SK-N-SH (cell line): ENCODE measurements around the gene SNRNP200. TPM values are rescaled to one million over a fixed set of nuclear protein-coding genes. Genes with fewer than 3 reads are reported as not detected.

Source experiments
- CTCF ChIA-PET: fragments of 300-600, 350-600 bp; formaldehyde crosslinking; extraction: SDS; loops from one replicate; lab custom pipeline; 2021; lab: Yijun Ruan, JAX
- POLR2A ChIA-PET: fragments of 350-600 bp; sonication (Branson Sonifier 250); formaldehyde crosslinking; extraction: SDS; loops from one replicate; lab custom pipeline; 2020; ENCODE audit warnings: antibody characterized with exemption, inconsistent platforms; lab: Yijun Ruan, JAX
- DNase-seq: peaks from one replicate; pipeline ENCODE4 v3.0.0; 2012
- H2AFZ ChIP-seq: fragments of 200-600 bp; sonication (generic); 2 replicates; pipeline ENCODE4 v1.8.1; 2016; ENCODE audit warnings: antibody characterized with exemption, mild to moderate bottlenecking, low read depth
- H3F3A ChIP-seq: fragments of 200-600 bp; sonication (generic); replicated peaks from 2 replicates; pipeline ENCODE3; 2016; ENCODE audit warnings: antibody characterized with exemption, mild to moderate bottlenecking; ENCODE audit not compliant: insufficient read depth
- H3K27ac ChIP-seq, 2 experiments: fragments of 200-500 bp in 1 of 2; fragments of 200-600 bp in 1 of 2; sonication (Bioruptor generic) in 1 of 2; sonication (generic), shearing (Covaris generic) in 1 of 2; 2 replicates each; pipeline versions ENCODE4 v1.5.1 to v1.6.1; 2014 to 2016; ENCODE audit warnings: low read depth in 2 of 2, inconsistent platforms in 1 of 2, low read length in 1 of 2, mild to moderate bottlenecking in 1 of 2, mixed read lengths in 1 of 2
- H3K27me3 ChIP-seq: fragments of 200-600 bp; sonication (generic), shearing (Covaris generic); 2 replicates; pipeline ENCODE4 v1.6.1; 2016; ENCODE audit warnings: mixed run types; ENCODE audit not compliant: insufficient read depth
- H3K36me3 ChIP-seq, 2 experiments: fragments of 200-500 bp in 1 of 2; fragments of 200-600 bp in 1 of 2; sonication (Bioruptor generic) in 1 of 2; sonication (generic) in 1 of 2; replicated peaks in 1 of 2; 2 replicates each; pipeline versions ENCODE3 to v1.5.1; 2014 to 2016; ENCODE audit warnings: low read length in 1 of 2, mild to moderate bottlenecking in 1 of 2; ENCODE audit not compliant: insufficient read depth in 2 of 2, control insufficient read depth in 1 of 2
- H3K4me1 ChIP-seq, 2 experiments: fragments of 200-500 bp in 1 of 2; fragments of 200-600 bp in 1 of 2; sonication (Bioruptor generic) in 1 of 2; sonication (generic), shearing (Covaris generic) in 1 of 2; 2 replicates each; pipeline versions ENCODE4 v1.5.1 to v1.6.1; 2014 to 2016; ENCODE audit warnings: low read depth in 1 of 2, low read length in 1 of 2, mixed run types in 1 of 2; ENCODE audit not compliant: insufficient read depth in 2 of 2, control insufficient read depth in 1 of 2
- H3K4me2 ChIP-seq: fragments of 200-600 bp; sonication (generic), shearing (Covaris generic); 2 replicates; pipeline ENCODE4 v1.6.1; 2017; ENCODE audit warnings: mixed run types
- H3K4me3 ChIP-seq, 2 experiments: fragments of 200-500 bp in 1 of 2; fragments of 200-600 bp in 1 of 2; sonication (Bioruptor generic) in 1 of 2; sonication (generic), shearing (Covaris generic) in 1 of 2; 2 replicates each; pipeline versions ENCODE4 v1.5.1 to v1.8.1; 2014 to 2016; ENCODE audit warnings: low read depth in 2 of 2, inconsistent platforms in 1 of 2, low read length in 1 of 2, mild to moderate bottlenecking in 1 of 2, mixed read lengths in 1 of 2, moderate library complexity in 1 of 2
- H3K79me2 ChIP-seq: fragments of 200-600 bp; sonication (generic); 2 replicates; pipeline ENCODE4 v1.8.1; 2017; ENCODE audit warnings: mild to moderate bottlenecking; ENCODE audit not compliant: insufficient read depth
- H3K9ac ChIP-seq: fragments of 200-600 bp; sonication (generic); 2 replicates; pipeline ENCODE4 v1.6.1; 2017; ENCODE audit warnings: mixed run types
- H3K9me2 ChIP-seq: fragments of 200-600 bp; sonication (generic); 2 replicates; pipeline ENCODE4 v1.6.1; 2017; ENCODE audit warnings: mixed run types
- H3K9me3 ChIP-seq: fragments of 200-600 bp; sonication (generic); 2 replicates; pipeline ENCODE4 v1.6.1; 2017; ENCODE audit warnings: mixed run types, mild to moderate bottlenecking, moderate library complexity
- H4K20me1 ChIP-seq: fragments of 200-600 bp; sonication (generic); 2 replicates; pipeline ENCODE4 v1.6.1; 2017; ENCODE audit warnings: mild to moderate bottlenecking, mixed run types; ENCODE audit not compliant: insufficient read depth
- CHD2 ChIP-seq: fragments of 150-350 bp; IDR thresholded peaks from 2 replicates; pipeline ENCODE4 v1.6.1; 2018; ENCODE audit warnings: low read length; ENCODE audit not compliant: partially characterized antibody
- ELF1 ChIP-seq: IDR thresholded peaks from 2 replicates; pipeline ENCODE4 v1.4.0; 2012
- EP300 ChIP-seq, 2 experiments: IDR thresholded peaks; 2 replicates each; pipeline versions ENCODE4 v1.4.0 to v1.6.1; 2012; ENCODE audit warnings: borderline replicate concordance in 1 of 2, low read depth in 1 of 2, low read length in 1 of 2
- EZH2phosphoT487 ChIP-seq: fragments of 200-600 bp; sonication (generic); IDR thresholded peaks from 2 replicates; pipeline ENCODE4 v1.6.1; 2017; ENCODE audit warnings: low read depth, mixed run types, mild to moderate bottlenecking, antibody characterized with exemption, moderate library complexity, borderline replicate concordance
- FOSL2 ChIP-seq: IDR thresholded peaks from 2 replicates; pipeline ENCODE4 v1.4.0; 2012; ENCODE audit warnings: low read depth, mild to moderate bottlenecking, moderate library complexity, borderline replicate concordance
- FOXJ3 ChIP-seq: sonication (generic); formaldehyde crosslinking; IDR thresholded peaks from 2 replicates; pipeline ENCODE4 v1.5.1; 2020; ENCODE audit warnings: mild to moderate bottlenecking, missing genetic modification reagents
- FOXM1 ChIP-seq: IDR thresholded peaks from 2 replicates; pipeline ENCODE4 v1.4.0; 2012; ENCODE audit warnings: low read depth, mild to moderate bottlenecking
- GATA2 ChIP-seq: sonication (generic); formaldehyde crosslinking; IDR thresholded peaks from 2 replicates; pipeline ENCODE4 v1.5.0; 2020; ENCODE audit warnings: mild to moderate bottlenecking, missing genetic modification reagents
- JUND ChIP-seq: IDR thresholded peaks from 2 replicates; pipeline ENCODE4 v1.4.0; 2012
- MXI1 ChIP-seq: IDR thresholded peaks from 2 replicates; pipeline ENCODE4 v1.6.1; 2012; ENCODE audit warnings: mild to moderate bottlenecking, low read depth, low read length, improper control_type of control experiment
- POLR2AphosphoS5 ChIP-seq: IDR thresholded peaks from 2 replicates; pipeline ENCODE4 v1.6.1; 2012; ENCODE audit warnings: low read depth, low read length
- RAD21 ChIP-seq: IDR thresholded peaks from 2 replicates; pipeline ENCODE4 v1.6.1; 2012; ENCODE audit warnings: mild to moderate bottlenecking, low read length
- RCOR1 ChIP-seq: fragments of 150-350 bp; IDR thresholded peaks from 2 replicates; pipeline ENCODE4 v1.6.1; 2017; ENCODE audit warnings: antibody characterized with exemption, low read length
- RFX5 ChIP-seq: IDR thresholded peaks from 2 replicates; pipeline ENCODE4 v1.6.1; 2012; ENCODE audit warnings: mild to moderate bottlenecking, improper control_type of control experiment, low read length
- RXRA ChIP-seq: IDR thresholded peaks from 2 replicates; pipeline ENCODE4 v1.4.0; 2012; ENCODE audit warnings: low read depth, mild to moderate bottlenecking, borderline replicate concordance
- SIN3A ChIP-seq: IDR thresholded peaks from 2 replicates; pipeline ENCODE4 v1.6.1; 2012; ENCODE audit warnings: low read depth, mild to moderate bottlenecking, low read length, moderate library complexity, borderline replicate concordance
- SMC3 ChIP-seq: IDR thresholded peaks from 2 replicates; pipeline ENCODE4 v1.6.1; 2012; ENCODE audit warnings: low read depth, low read length, improper control_type of control experiment
- TCF12 ChIP-seq: IDR thresholded peaks from 2 replicates; pipeline ENCODE4 v1.4.0; 2012
- TEAD4 ChIP-seq: IDR thresholded peaks from 2 replicates; pipeline ENCODE4 v1.4.0; 2012; ENCODE audit warnings: mild to moderate bottlenecking, borderline replicate concordance; ENCODE audit not compliant: insufficient read depth
- YY1 ChIP-seq: IDR thresholded peaks from 2 replicates; pipeline ENCODE4 v1.4.0; 2012; ENCODE audit warnings: low read depth, mild to moderate bottlenecking
- WGBS: methylation state at CpG from one replicate; pipeline ENCODE4 v1.1.6; 2017; ENCODE audit warnings: low lambda C conversion rate; 5-methylcytosine and 5-hydroxymethylcytosine counted together
- polyA plus RNA-seq, 3 experiments: library from polyadenylated mRNA; depleted of rRNA; stranded (reverse); fragments of >200 nt; gene quantifications; 2 replicates each; pipeline ENCODE4 v1.2.3, GENCODE V29; 2012
- TF ChIP-seq, protein P1 (sequence below): IDR thresholded peaks from 2 replicates; pipeline ENCODE4 v1.6.1; 2012; ENCODE audit warnings: mild to moderate bottlenecking, low read depth, low read length, moderate library complexity
- TF ChIP-seq, protein P2 (sequence below): IDR thresholded peaks from 2 replicates; pipeline ENCODE4 v1.4.0; 2012; ENCODE audit warnings: low read depth
- TF ChIP-seq, protein P3 (sequence below): IDR thresholded peaks from 2 replicates; pipeline ENCODE4 v1.4.0; 2012; ENCODE audit warnings: low read depth, borderline replicate concordance
- TF ChIP-seq, protein P4 (sequence below): IDR thresholded peaks from 2 replicates; pipeline ENCODE4; 2012
- TF ChIP-seq, protein P5 (sequence below): fragments of 200-600 bp; sonication (generic); IDR thresholded peaks from 2 replicates; pipeline ENCODE4 v1.6.1; 2017; ENCODE audit warnings: antibody characterized with exemption, mild to moderate bottlenecking, moderate library complexity

SNRNP200 gene
- polyA plus RNA-seq, 1 of the 3 experiments (the other 2 are of a cell fraction) = 165 TPM

DNA sequence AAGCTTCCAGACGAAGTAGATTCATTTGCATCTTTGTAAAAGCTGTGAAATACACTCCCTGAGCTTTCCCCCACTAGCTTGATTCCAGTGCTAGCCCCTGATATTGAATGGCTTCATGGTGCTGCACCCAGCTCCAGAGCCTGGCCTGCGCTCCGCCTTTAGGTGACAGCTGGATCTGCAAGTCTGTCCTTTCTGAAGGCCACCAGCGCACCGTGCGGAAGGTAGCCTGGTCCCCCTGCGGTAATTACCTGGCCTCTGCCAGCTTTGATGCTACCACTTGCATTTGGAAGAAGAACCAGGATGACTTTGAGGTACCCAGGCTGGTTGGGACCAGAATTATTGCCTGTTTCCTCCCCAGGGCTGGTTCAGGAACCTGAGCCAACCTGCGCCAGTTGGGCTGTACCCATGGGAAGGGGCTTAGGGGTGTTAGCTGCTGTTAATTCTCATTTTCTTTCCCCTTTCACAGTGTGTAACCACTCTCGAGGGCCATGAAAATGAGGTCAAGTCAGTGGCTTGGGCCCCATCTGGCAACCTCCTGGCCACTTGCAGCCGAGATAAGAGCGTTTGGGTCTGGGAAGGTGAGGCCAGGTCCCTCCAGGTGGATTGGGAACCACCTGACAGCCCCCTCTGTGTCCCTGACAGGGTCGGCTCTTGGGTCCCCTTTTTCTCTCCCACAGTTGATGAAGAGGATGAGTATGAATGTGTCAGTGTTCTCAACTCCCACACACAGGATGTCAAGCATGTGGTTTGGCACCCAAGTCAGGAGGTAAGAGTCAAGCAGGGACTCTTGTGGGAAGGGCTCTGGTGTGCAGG is 38.0 kb downstream of the SNRNP200 start:
- peak; percentile 63 for DNase-seq
- Histone ChIP-seq H3K9me3 (no peaks in the 10 kb centered on the region), H3K27me3 (no peaks in the 10 kb centered on the region), H4K20me1 (peaks cover 29% of the 10 kb centered on the region), H3K27ac (peak overlapping the region in 1 of 2 experiments; percentile 66; a peak in 1 of 4 replicates), H3K79me2 (peaks cover 69% of the 10 kb centered on the region), H3K9ac (peak overlapping the region; percentile 80; the same call in 1 of the 2 replicates), H3K4me2 (peak overlapping the region; percentile 94), H2AFZ (no peak overlapping the region), H3K9me2 (no peaks in the 10 kb centered on the region), H3F3A (peaks cover 21% of the 10 kb centered on the region), H3K36me3 (peaks cover 44 to 49% of the 10 kb centered on the region in 2 experiments), H3K4me3 (peak overlapping the region; percentile 73 to 96), H3K4me1 (peaks cover 10 to 22% of the 10 kb centered on the region in 2 experiments; a peak in 3 of 4 replicates)
- POLR2A ChIA-PET = interaction anchor here (1.3 to 1.6 kb wide), 2 partner anchors 31 to 54 kb away, joined by 3 to 4 read pairs; no protein-coding TSS in a partner anchor
- WGBS = 62% methylated on average over 9 of the region's 12 CpGs
- CTCF ChIA-PET = interaction anchor here (0.7 to 2.1 kb wide), 14 partner anchors 8 to 275 kb away, joined by 3 to 12 read pairs (median 4); partner anchors contain the start of genes NCAPH and SNRNP200
- TF ChIP-seq YY1 (no peak), RXRA (no peak), EP300 (IDR thresholded peaks at IDR 0.05; ENCODE audit: borderline replicate concordance in 1 of 2, low read depth in 1 of 2, low read length in 1 of 2) (no peak), EZH2phosphoT487 (no peak), RFX5 (no peak), SIN3A (peak; percentile 76; the same call in 1 of the 2 replicates), RCOR1 (no peak), FOXM1 (no peak), CHD2 (no peak), SMC3 (peak; percentile 24; the same call in 1 of the 2 replicates), TCF12 (no peak), FOXJ3 (CRISPR knock-in tag) (no peak), TEAD4 (no peak), RAD21 (peak; percentile 49), ELF1 (no peak), JUND (no peak), POLR2AphosphoS5 (no peak), GATA2 (CRISPR knock-in tag) (no peak), MXI1 (peak; percentile 66), FOSL2 (no peak)
- TF ChIP-seq, protein P1, sequence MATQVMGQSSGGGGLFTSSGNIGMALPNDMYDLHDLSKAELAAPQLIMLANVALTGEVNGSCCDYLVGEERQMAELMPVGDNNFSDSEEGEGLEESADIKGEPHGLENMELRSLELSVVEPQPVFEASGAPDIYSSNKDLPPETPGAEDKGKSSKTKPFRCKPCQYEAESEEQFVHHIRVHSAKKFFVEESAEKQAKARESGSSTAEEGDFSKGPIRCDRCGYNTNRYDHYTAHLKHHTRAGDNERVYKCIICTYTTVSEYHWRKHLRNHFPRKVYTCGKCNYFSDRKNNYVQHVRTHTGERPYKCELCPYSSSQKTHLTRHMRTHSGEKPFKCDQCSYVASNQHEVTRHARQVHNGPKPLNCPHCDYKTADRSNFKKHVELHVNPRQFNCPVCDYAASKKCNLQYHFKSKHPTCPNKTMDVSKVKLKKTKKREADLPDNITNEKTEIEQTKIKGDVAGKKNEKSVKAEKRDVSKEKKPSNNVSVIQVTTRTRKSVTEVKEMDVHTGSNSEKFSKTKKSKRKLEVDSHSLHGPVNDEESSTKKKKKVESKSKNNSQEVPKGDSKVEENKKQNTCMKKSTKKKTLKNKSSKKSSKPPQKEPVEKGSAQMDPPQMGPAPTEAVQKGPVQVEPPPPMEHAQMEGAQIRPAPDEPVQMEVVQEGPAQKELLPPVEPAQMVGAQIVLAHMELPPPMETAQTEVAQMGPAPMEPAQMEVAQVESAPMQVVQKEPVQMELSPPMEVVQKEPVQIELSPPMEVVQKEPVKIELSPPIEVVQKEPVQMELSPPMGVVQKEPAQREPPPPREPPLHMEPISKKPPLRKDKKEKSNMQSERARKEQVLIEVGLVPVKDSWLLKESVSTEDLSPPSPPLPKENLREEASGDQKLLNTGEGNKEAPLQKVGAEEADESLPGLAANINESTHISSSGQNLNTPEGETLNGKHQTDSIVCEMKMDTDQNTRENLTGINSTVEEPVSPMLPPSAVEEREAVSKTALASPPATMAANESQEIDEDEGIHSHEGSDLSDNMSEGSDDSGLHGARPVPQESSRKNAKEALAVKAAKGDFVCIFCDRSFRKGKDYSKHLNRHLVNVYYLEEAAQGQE = no peak
- TF ChIP-seq, protein P2, sequence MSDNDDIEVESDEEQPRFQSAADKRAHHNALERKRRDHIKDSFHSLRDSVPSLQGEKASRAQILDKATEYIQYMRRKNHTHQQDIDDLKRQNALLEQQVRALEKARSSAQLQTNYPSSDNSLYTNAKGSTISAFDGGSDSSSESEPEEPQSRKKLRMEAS = no peak
- TF ChIP-seq, protein P3, sequence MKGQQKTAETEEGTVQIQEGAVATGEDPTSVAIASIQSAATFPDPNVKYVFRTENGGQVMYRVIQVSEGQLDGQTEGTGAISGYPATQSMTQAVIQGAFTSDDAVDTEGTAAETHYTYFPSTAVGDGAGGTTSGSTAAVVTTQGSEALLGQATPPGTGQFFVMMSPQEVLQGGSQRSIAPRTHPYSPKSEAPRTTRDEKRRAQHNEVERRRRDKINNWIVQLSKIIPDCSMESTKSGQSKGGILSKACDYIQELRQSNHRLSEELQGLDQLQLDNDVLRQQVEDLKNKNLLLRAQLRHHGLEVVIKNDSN = no peak
- TF ChIP-seq, protein P4, sequence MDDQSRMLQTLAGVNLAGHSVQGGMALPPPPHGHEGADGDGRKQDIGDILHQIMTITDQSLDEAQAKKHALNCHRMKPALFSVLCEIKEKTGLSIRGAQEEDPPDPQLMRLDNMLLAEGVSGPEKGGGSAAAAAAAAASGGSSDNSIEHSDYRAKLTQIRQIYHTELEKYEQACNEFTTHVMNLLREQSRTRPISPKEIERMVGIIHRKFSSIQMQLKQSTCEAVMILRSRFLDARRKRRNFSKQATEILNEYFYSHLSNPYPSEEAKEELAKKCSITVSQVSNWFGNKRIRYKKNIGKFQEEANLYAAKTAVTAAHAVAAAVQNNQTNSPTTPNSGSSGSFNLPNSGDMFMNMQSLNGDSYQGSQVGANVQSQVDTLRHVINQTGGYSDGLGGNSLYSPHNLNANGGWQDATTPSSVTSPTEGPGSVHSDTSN = no peak
- TF ChIP-seq, protein P5, sequence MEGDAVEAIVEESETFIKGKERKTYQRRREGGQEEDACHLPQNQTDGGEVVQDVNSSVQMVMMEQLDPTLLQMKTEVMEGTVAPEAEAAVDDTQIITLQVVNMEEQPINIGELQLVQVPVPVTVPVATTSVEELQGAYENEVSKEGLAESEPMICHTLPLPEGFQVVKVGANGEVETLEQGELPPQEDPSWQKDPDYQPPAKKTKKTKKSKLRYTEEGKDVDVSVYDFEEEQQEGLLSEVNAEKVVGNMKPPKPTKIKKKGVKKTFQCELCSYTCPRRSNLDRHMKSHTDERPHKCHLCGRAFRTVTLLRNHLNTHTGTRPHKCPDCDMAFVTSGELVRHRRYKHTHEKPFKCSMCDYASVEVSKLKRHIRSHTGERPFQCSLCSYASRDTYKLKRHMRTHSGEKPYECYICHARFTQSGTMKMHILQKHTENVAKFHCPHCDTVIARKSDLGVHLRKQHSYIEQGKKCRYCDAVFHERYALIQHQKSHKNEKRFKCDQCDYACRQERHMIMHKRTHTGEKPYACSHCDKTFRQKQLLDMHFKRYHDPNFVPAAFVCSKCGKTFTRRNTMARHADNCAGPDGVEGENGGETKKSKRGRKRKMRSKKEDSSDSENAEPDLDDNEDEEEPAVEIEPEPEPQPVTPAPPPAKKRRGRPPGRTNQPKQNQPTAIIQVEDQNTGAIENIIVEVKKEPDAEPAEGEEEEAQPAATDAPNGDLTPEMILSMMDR = peak; percentile 59
